ENCODE results near the gene ZBTB42.

Gene ZBTB42

DNA sequence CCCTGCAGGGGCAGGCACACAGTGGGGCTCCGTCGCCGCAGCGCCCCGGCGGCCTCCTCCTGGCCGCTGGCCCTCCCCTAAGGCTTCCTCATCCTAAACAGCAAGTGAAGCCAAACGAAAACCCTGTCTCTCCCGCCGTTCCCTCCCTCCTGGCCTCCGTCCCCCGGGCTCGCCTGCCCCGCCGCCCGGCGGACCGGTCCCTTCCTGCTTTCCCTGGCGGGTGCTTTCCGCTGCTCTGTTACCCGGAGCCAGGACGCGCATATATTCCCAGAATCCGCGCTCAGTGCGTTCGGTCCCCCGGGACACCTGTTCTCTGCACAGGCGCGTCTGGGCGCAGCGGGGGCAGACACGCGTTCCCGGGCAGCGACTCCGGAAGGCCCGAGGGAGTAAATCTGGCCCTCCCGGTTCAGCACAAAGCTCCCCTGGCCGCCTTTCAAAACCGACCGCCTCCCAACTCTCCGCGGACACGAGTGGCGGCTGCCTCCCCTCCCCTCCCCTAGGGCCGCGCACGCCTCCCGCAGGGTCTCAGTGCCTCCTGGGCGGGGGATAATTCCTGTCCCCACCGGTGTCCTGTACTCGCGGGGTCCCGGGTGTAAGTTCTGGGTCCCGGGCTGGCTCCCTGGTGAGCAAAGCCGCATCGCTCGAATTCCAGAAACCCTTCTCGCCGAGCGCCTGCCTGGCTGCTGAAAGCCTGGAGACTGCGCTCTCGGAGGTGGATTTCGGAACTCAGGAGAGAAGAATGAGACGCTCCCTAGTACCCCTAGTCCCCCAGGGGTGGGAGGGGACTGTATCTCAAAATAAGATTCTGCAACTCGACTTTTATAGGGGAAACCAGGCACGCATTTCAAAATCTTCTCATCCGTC lies 42.8 kb downstream of the ZBTB42 start:
- DNase-seq (ENCODE audit: low spot score) = no peak

DNA sequence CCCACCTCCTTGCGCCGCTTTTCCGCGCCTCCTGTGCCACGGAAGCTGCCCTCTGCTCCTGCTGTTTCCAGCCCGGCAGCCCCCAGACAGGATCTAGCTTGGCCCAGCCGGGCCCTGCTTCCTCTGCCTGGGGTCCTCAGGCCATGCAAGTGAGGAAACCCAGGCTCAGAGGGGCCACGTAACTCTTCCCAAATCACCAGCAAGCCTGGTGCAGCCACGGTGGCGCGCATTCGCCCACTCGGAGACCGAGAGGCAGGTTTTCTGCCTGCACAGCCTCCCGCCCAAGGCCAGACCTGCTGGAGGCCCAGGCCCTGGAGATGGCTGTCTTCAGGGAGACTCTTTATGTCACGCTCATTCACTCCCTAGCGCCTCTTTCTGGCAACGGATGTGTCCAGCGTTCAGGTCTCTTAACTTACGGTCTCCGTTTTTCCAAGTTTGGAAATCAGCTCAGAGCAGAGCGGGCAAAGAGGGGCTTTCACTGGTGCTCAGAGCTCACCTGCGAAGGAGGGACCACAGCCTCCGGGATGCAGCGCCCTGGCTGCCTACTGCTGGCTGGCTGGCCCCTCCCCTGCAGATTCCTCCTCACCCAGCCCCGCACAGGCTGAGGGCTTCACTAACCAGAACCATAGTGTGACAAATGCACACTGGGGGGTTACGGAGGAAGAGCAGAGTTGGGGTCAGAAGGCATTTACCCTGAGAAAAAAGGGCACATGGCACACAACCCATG lies 43.6 kb downstream of the ZBTB42 start:
- no peak for DNase-seq (ENCODE audit: low spot score)

DNA sequence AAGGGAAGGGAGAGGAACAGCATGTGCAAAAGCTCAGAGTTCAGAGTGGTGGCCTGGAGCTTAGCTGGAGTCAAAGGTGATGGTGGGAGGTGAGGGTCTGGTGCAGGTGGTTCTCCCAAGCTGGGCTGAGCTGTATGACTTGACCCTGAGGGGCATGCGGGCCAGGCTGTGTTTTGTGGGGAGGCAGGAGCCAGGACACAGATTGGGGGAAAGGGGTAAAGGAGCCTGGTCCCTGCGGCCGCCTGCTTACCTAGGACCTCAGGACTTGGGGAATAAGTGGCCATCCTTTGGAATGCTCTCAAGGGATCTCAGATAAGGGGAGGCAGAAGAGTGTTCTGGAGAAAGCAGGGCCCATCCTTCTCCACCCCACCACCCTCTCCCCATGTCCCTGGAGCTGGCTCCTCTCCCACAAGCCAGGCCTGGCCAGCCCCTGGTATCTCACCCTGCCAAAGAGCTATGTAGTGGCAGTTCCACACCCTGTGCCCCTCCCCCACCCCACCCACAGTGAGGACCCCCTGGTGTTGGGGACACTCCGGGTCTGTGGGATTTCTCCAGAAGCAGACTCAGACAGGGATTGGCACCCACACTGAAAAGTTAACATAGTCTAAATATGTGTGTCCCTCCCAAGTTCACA lies 44.2 kb downstream of the ZBTB42 start:
- DNase-seq (ENCODE audit: low spot score) = no peak

DNA sequence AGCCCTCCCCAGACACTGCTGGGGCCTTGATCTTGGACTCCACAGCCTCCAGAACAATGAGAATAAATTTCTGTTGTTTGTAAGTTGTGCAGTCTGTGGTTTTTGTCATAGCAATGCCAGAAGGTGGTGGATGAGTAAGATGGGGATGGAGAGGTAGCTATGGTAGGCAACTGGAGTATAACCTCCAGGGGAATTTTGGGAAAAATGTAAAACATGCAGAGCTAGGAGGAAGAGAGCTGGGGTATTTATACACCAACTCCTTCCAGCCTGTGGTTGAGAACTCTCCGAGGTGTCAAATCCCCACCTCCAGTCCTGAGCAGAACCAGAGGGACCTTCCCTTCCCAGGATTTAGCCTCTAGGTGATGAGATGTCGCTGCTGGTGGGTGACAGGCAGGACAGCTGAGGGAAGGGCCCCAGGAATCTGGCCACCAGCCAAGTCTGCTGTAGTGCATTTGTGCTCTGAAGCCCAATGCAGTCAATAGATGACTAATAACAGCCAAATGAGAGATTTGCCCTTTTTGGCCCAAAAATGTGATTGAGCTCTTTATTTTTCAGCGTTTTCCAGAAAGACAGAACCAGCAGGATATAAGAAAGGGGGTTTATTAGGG lies 45.0 kb downstream of the ZBTB42 start:
- DNase-seq (ENCODE audit: low spot score) = no peak

DNA sequence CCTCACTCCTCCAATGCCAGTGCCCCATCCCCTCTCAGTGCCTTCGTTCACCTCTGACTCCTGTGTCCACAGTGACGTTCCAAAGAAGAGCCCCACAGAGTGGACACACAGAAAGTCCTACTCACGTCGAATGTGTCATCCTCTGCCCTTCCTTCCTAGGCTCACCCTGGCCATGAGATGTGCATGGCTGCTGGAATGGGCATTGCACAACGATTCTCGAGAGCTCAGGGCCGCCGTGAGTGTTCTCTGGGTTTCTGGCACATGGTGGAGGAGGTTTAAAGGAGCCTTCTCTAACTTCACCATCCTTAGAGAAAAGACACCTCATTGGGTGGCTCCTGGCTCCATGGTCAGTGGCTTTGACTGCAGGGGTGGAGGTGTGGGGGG lies 51.4 kb downstream of the ZBTB42 start:
- no peak for DNase-seq (ENCODE audit: low spot score)

Data from pons (tissue), 1 donor.